Measurements from ENCODE around the gene DNAH9.
A peak's percentile ranks its signal among the peaks of the same experiment; 100 is the strongest.

DNA sequence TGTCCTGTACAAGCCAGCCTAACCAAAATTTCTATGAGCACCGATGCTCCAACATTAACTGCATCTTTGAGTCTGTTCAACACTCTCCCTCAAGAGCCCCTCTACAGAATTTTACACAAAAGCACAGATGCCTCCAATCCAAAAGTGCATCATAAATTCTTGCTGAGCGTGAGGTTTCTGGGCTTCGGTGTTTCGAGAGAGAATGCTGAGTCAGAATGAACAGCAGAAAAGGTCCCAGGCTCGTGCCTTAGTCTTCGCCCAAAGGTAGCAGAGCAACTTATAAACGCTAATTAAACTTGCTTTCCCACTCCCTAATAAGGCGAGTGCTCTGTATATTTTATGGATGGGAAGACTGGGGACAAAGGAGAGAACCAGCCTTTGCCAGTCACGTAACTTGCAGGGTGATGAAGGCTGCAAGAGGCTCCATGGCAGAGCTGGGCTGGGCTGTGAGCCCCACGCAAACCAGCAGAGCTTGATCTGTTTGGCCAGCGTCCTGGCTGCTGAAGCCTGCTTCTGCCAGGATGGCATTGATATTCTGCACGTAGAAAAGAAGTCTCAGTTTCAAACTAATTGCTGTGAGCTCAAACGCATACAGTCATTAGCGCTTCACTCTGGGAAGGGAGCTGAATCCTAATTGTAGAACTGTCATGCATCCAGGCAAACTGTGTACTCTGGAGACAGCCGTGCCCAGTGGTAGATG is 138.5 kb downstream of the DNAH9 start:
- TF ChIP-seq, protein P1, sequence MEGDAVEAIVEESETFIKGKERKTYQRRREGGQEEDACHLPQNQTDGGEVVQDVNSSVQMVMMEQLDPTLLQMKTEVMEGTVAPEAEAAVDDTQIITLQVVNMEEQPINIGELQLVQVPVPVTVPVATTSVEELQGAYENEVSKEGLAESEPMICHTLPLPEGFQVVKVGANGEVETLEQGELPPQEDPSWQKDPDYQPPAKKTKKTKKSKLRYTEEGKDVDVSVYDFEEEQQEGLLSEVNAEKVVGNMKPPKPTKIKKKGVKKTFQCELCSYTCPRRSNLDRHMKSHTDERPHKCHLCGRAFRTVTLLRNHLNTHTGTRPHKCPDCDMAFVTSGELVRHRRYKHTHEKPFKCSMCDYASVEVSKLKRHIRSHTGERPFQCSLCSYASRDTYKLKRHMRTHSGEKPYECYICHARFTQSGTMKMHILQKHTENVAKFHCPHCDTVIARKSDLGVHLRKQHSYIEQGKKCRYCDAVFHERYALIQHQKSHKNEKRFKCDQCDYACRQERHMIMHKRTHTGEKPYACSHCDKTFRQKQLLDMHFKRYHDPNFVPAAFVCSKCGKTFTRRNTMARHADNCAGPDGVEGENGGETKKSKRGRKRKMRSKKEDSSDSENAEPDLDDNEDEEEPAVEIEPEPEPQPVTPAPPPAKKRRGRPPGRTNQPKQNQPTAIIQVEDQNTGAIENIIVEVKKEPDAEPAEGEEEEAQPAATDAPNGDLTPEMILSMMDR (IDR thresholded peaks at IDR 0.05): no peak
- TF ChIP-seq KDM5A (IDR thresholded peaks at IDR 0.05) (no peak), MAFK (IDR thresholded peaks at IDR 0.05; ENCODE audit: partially characterized antibody) (peak; percentile 78), PHF8 (IDR thresholded peaks at IDR 0.05; ENCODE audit: borderline replicate concordance, low read depth) (no peak), HEYL (CRISPR knock-in tag; IDR thresholded peaks at IDR 0.05) (no peak), EP300 (IDR thresholded peaks at IDR 0.05) (no peak), CHD2 (IDR thresholded peaks at IDR 0.05; ENCODE audit: low read length, partially characterized antibody) (no peak), ZFP36 (IDR thresholded peaks at IDR 0.05; ENCODE audit: borderline replicate concordance, partially characterized antibody) (no peak), CEBPB (IDR thresholded peaks at IDR 0.05) (no peak), POLR2A (IDR thresholded peaks at IDR 0.05; ENCODE audit: low read length) (no peak), JUN (IDR thresholded peaks at IDR 0.05) (no peak), CBX2 (IDR thresholded peaks at IDR 0.05; ENCODE audit: borderline replicate concordance, low read depth) (no peak), NFE2L2 (conservative IDR thresholded peaks at IDR 0.05; ENCODE audit: low read length) (peak; percentile 32; the same call in 1 of the 2 replicates)
